Astrocyte (in vitro differentiated cells and primary cell): Measurements from ENCODE around the gene KCNMA1. TPM values are rescaled to one million over a fixed set of nuclear protein-coding genes. Genes with fewer than 3 reads are reported as not detected.

Experiments
- DNase-seq: peaks from one replicate; pipeline ENCODE4 v3.0.0-alpha.2; 2010; ENCODE audit warnings: low read depth
- FAIRE-seq: peaks from 2 replicates; lab custom pipeline; 2011; peaks lifted over from hg19 to GRCh38; lab: Jason Lieb, UNC
- H2AFZ ChIP-seq: 2 replicates; pipeline ENCODE4 v1.6.0; 2012; ENCODE audit warnings: low read depth, low read length, inconsistent platforms
- H3K27ac ChIP-seq: 2 replicates; pipeline ENCODE4 v1.5.1; 2011; ENCODE audit warnings: low read depth, low read length, inconsistent platforms
- H3K27me3 ChIP-seq: 2 replicates; pipeline ENCODE4 v1.6.0; 2011; ENCODE audit warnings: low read length, inconsistent platforms; ENCODE audit not compliant: insufficient read depth
- H3K36me3 ChIP-seq: 2 replicates; pipeline ENCODE4 v1.5.1; 2011; ENCODE audit warnings: low read length, inconsistent platforms; ENCODE audit not compliant: insufficient read depth
- H3K4me1 ChIP-seq: 2 replicates; pipeline ENCODE4 v1.5.1; 2011; ENCODE audit warnings: low read length, inconsistent platforms; ENCODE audit not compliant: insufficient read depth
- H3K4me2 ChIP-seq: 2 replicates; pipeline ENCODE4 v1.6.0; 2012; ENCODE audit warnings: low read length, inconsistent platforms
- H3K4me3 ChIP-seq: 2 replicates; pipeline ENCODE4 v1.5.1; 2011; ENCODE audit warnings: low read depth, mild to moderate bottlenecking, low read length, inconsistent platforms; ENCODE audit not compliant: insufficient read depth
- H3K79me2 ChIP-seq: 2 replicates; pipeline ENCODE4 v1.6.0; 2012; ENCODE audit warnings: mild to moderate bottlenecking, low read length, inconsistent platforms; ENCODE audit not compliant: insufficient read depth
- H3K9ac ChIP-seq: 2 replicates; pipeline ENCODE4 v1.6.0; 2012; ENCODE audit warnings: mild to moderate bottlenecking, low read length, inconsistent platforms
- H3K9me3 ChIP-seq: 2 replicates; pipeline ENCODE4 v1.5.1; 2012; ENCODE audit warnings: low read depth, mild to moderate bottlenecking, low read length, inconsistent platforms; ENCODE audit not compliant: insufficient read depth
- H4K20me1 ChIP-seq: 2 replicates; pipeline ENCODE4 v1.6.0; 2012; ENCODE audit warnings: low read length, inconsistent platforms; ENCODE audit not compliant: insufficient read depth
- H3K27ac Mint-ChIP-seq: one replicate; pipeline ENCODE4 v1.8.0; 2021; ENCODE audit warnings: mild to moderate bottlenecking, mixed read lengths; ENCODE audit not compliant: unreplicated experiment
- H3K27me3 Mint-ChIP-seq: one replicate; pipeline ENCODE4 v1.8.0; 2021; ENCODE audit warnings: low read depth, mixed read lengths; ENCODE audit not compliant: unreplicated experiment
- H3K36me3 Mint-ChIP-seq: one replicate; pipeline ENCODE4 v1.8.0; 2021; ENCODE audit warnings: low read depth, mixed read lengths; ENCODE audit not compliant: unreplicated experiment
- H3K4me1 Mint-ChIP-seq: one replicate; pipeline ENCODE4 v1.8.0; 2021; ENCODE audit warnings: low read depth, mixed read lengths; ENCODE audit not compliant: unreplicated experiment
- H3K4me3 Mint-ChIP-seq: one replicate; pipeline ENCODE4 v1.8.0; 2021; ENCODE audit warnings: mild to moderate bottlenecking, moderate library complexity, mixed read lengths; ENCODE audit not compliant: unreplicated experiment
- H3K9me3 Mint-ChIP-seq: one replicate; pipeline ENCODE4 v1.8.0; 2021; ENCODE audit warnings: mild to moderate bottlenecking, mixed read lengths; ENCODE audit not compliant: unreplicated experiment
- EZH2 ChIP-seq: IDR thresholded peaks from 2 replicates; pipeline ENCODE4 v1.6.1; 2012; ENCODE audit warnings: mild to moderate bottlenecking, low read length, inconsistent platforms; ENCODE audit not compliant: insufficient read depth
- total RNA-seq: library from RNA; stranded (reverse); gene quantifications from 2 replicates; pipeline ENCODE4 v1.2.1, GENCODE V29; 2021
- TF ChIP-seq, protein P1 (sequence below): IDR thresholded peaks from 2 replicates; pipeline ENCODE4 v1.5.1; 2011; ENCODE audit warnings: low read depth, mild to moderate bottlenecking, inconsistent platforms, low read length, moderate library complexity; ENCODE audit not compliant: insufficient read depth

KCNMA1 gene
- total RNA-seq, 1 donor from 2014 or later = 45.8 TPM

GRCh38 chr10:77267703-77268675 is 369.6 kb downstream of the KCNMA1 start:
- no peak overlapping the region for H3K9ac ChIP-seq
- peak; percentile 71 for DNase-seq
- no peaks in the 10 kb centered on the region for H3K36me3 ChIP-seq
- peaks cover 32% of the 10 kb centered on the region for H3K4me1 Mint-ChIP-seq
- peaks cover 8% of the 10 kb centered on the region for H3K36me3 Mint-ChIP-seq
- H3K4me3 Mint-ChIP-seq = no peak overlapping the region
- H3K9me3 Mint-ChIP-seq = no peaks in the 10 kb centered on the region
- H2AFZ ChIP-seq = no peak overlapping the region
- H3K27me3 ChIP-seq = no peaks in the 10 kb centered on the region
- peaks cover 21% of the 10 kb centered on the region for H3K4me1 ChIP-seq
- H3K4me3 ChIP-seq = no peak overlapping the region
- peak overlapping the region; percentile 15 for H3K27ac Mint-ChIP-seq
- H3K4me2 ChIP-seq = peak overlapping the region; percentile 57
- FAIRE-seq = no peak
- no peaks in the 10 kb centered on the region for H3K79me2 ChIP-seq
- H3K9me3 ChIP-seq = no peaks in the 10 kb centered on the region
- no peaks in the 10 kb centered on the region for H4K20me1 ChIP-seq
- no peak overlapping the region for H3K27ac ChIP-seq
- TF ChIP-seq, protein P1, sequence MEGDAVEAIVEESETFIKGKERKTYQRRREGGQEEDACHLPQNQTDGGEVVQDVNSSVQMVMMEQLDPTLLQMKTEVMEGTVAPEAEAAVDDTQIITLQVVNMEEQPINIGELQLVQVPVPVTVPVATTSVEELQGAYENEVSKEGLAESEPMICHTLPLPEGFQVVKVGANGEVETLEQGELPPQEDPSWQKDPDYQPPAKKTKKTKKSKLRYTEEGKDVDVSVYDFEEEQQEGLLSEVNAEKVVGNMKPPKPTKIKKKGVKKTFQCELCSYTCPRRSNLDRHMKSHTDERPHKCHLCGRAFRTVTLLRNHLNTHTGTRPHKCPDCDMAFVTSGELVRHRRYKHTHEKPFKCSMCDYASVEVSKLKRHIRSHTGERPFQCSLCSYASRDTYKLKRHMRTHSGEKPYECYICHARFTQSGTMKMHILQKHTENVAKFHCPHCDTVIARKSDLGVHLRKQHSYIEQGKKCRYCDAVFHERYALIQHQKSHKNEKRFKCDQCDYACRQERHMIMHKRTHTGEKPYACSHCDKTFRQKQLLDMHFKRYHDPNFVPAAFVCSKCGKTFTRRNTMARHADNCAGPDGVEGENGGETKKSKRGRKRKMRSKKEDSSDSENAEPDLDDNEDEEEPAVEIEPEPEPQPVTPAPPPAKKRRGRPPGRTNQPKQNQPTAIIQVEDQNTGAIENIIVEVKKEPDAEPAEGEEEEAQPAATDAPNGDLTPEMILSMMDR = no peak
- TF ChIP-seq EZH2 = no peak
- H3K27me3 Mint-ChIP-seq = no peaks in the 10 kb centered on the region

GRCh38 chr10:77266242-77266641 is 371.4 kb downstream of the KCNMA1 start:
- FAIRE-seq = no peak
- Mint-ChIP-seq H3K36me3 (peaks cover 8% of the 10 kb centered on the region), H3K4me1 (peaks cover 26% of the 10 kb centered on the region), H3K27ac (no peak overlapping the region), H3K9me3 (no peaks in the 10 kb centered on the region), H3K4me3 (no peak overlapping the region), H3K27me3 (no peaks in the 10 kb centered on the region)
- no peak for DNase-seq
- Histone ChIP-seq H2AFZ (no peak overlapping the region), H4K20me1 (no peaks in the 10 kb centered on the region), H3K27ac (no peak overlapping the region), H3K27me3 (no peaks in the 10 kb centered on the region), H3K79me2 (no peaks in the 10 kb centered on the region), H3K4me1 (peaks cover 21% of the 10 kb centered on the region), H3K4me2 (no peak overlapping the region), H3K4me3 (no peak overlapping the region), H3K9me3 (no peaks in the 10 kb centered on the region), H3K36me3 (no peaks in the 10 kb centered on the region), H3K9ac (no peak overlapping the region)
- TF ChIP-seq, protein P1 = no peak
- no peak for TF ChIP-seq EZH2

GRCh38 chr10:77264527-77264926 is 373.1 kb downstream of the KCNMA1 start:
- H2AFZ ChIP-seq = no peak overlapping the region
- H3K9ac ChIP-seq = no peak overlapping the region
- no peak for DNase-seq
- peaks cover 26% of the 10 kb centered on the region for H3K4me1 Mint-ChIP-seq
- H3K9me3 ChIP-seq = no peaks in the 10 kb centered on the region
- no peak overlapping the region for H3K4me3 Mint-ChIP-seq
- no peaks in the 10 kb centered on the region for H3K9me3 Mint-ChIP-seq
- no peak for FAIRE-seq
- H3K4me1 ChIP-seq = peaks cover 21% of the 10 kb centered on the region
- H4K20me1 ChIP-seq = no peaks in the 10 kb centered on the region
- TF ChIP-seq EZH2 = no peak
- TF ChIP-seq, protein P1 = no peak
- H3K36me3 Mint-ChIP-seq = peaks cover 3% of the 10 kb centered on the region
- no peak overlapping the region for H3K4me3 ChIP-seq
- H3K79me2 ChIP-seq = no peaks in the 10 kb centered on the region
- H3K4me2 ChIP-seq = peak overlapping the region; percentile 16
- no peaks in the 10 kb centered on the region for H3K27me3 Mint-ChIP-seq
- no peak overlapping the region for H3K27ac Mint-ChIP-seq
- no peaks in the 10 kb centered on the region for H3K27me3 ChIP-seq
- no peak overlapping the region for H3K27ac ChIP-seq
- no peaks in the 10 kb centered on the region for H3K36me3 ChIP-seq
